NCI-H2107 treated with DMSO at 0.1 percent for 48 hours (cell line): ENCODE measurements around the gene TMPRSS15.

Source experiments
- DNase-seq: peaks from one replicate; lab custom pipeline; 2025; ENCODE audit not compliant: unreplicated experiment; lab: John Stamatoyannopoulos, UW

TMPRSS15 gene

GRCh38 chr21:18245464-18245967, 158.1 kb downstream of the TMPRSS15 start:
- DNase-seq = no peak

GRCh38 chr21:18244671-18245463, 158.7 kb downstream of the TMPRSS15 start, which contains the start of gene CHODL:
Gene CHODL (plus strand): TSS chr21:18244833. CDS start chr21:18245224, 391 bp downstream.
- DNase-seq = no peak

- DNase-seq = no peak
Observed at GRCh38 chr21:18235545-18235944, 168.0 kb downstream of the TMPRSS15 start.

GRCh38 chr21:18228060-18228739, 175.4 kb downstream of the TMPRSS15 start:
- no peak for DNase-seq

GRCh38 chr21:18222346-18222745, 181.2 kb downstream of the TMPRSS15 start:
- no peak for DNase-seq

- DNase-seq = no peak
Observed at GRCh38 chr21:18220498-18220897, 183.1 kb downstream of the TMPRSS15 start.
